GM18951 (cell line): ENCODE results near the gene KRT31.
"Not testable (repeated sequence)": the region's sequence is repeated elsewhere in the genome, so short reads cannot be mapped to it uniquely, and the experiment has no call there.

Experiments
- POLR2A ChIP-seq: IDR thresholded peaks from 4 replicates; pipeline ENCODE4 v1.6.1; 2011; ENCODE audit warnings: mild to moderate bottlenecking; ENCODE audit not compliant: insufficient read length, insufficient read depth; ENCODE audit errors: extremely low read depth
- in situ Hi-C: fragments of 300-500 bp; cut with MboI; formaldehyde crosslinking; loops from one replicate; pipeline ENCODE4 v1.12.0; 2022; ENCODE audit warnings: low sequenced_read_pairs, mixed read lengths, inconsistent platforms; ENCODE audit not compliant: unreplicated experiment

KRT31 gene

DNA sequence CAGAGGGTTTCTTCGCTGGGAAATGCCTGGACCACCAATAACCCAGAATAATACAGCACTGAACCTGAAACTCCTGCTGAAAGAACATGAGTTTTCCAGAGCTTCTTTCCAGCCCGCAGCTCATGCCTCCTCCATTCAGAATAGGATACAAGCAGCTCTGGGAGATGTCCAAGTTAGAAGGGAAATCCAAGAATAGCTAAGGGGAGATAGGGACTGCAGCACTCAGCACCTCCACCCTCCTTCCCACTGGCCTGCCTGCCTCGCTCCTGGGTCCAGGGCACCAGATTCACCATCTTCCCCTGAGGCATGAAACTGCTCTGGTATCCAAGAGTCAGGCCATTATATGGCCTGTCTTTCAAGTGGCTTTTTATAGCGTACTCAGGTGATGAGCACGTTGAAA, 4.1 kb downstream of the KRT31 start:
- in situ Hi-C loops: loop anchor here (10.0 kb wide), 1 partner anchor 108 kb away; no protein-coding TSS in a partner anchor
- no peak for TF ChIP-seq POLR2A

GRCh38 chr17:41392278-41392677, 5.1 kb downstream of the KRT31 start:
- no peak for TF ChIP-seq POLR2A
- in situ Hi-C loops: loop anchor here (10.0 kb wide), 1 partner anchor 107 kb away; no protein-coding TSS in a partner anchor

GRCh38 chr17:41391535-41391934, 5.9 kb downstream of the KRT31 start:
- in situ Hi-C loops: loop anchor here (10.0 kb wide), 1 partner anchor 107 kb away; no protein-coding TSS in a partner anchor
- no peak for TF ChIP-seq POLR2A

DNA sequence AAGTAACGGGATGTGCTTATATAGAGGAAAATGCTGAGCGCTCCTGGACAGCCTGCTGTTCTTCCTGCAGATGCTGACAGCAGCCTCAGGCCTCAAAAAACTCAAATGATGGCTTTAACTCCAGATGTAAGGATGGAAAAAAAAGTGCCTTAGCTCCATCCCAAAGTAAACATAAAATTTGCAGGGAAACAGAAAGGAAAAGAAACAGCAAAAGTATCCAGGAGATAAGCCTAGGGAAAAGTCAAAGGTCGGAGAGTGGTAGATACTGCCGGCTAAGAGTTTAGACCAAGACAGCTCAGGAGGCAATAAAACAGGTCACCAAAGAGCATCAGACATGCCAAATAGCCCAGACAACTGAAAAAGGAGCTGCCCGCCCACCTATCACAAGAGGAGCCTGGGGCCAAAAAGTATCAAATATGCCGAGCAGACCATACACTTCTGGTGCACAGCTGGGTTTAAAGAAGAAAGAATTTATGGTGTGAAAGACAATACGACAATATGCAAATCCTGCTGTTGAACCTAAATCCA, 6.9 kb downstream of the KRT31 start:
- TF ChIP-seq POLR2A: no peak
- in situ Hi-C loops: loop anchor here (10.0 kb wide), 1 partner anchor 106 kb away; no protein-coding TSS in a partner anchor

- in situ Hi-C loops: no loop called here
- no peak for TF ChIP-seq POLR2A
Observed at GRCh38 chr17:41387670-41388069, 9.7 kb downstream of the KRT31 start.

DNA sequence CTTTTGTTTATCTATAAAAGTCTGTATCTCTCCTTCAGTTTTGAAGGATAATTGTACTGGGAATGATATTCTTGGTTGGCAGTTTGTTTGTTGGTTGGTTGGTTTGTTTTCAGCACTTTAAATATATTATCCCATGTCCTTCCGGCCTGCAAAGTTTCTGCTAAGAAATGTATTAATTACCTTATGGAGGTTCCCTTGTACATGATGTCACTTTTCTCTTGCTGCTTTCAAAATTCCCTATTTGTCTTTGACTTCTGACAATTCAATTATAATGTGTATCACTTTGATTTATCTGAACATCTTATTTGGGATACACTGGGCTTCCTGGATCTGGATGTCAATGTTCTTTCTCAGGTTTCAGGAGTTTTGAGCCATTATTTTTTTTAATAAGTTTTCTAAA, 11.2 kb downstream of the KRT31 start:
- in situ Hi-C loops: no loop called here
- TF ChIP-seq POLR2A: no peak

DNA sequence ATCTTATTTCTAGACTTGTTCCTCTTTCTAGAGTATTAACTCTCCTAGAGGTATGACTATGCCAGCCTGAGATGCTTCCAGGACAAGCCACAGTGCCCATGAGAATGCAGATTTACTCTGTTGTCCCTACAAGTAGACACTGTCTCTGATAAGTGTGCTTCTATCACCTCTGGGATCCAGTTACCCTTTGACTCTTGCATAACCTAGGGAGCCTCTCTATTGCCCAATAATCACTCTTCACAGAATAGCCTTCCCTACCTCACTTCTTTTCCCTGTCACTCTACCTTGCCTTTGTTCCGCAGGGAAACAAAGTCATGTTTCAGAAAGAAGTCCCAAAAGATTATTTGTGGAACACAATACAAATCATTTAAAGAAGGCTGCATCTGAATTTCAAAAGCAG, 13.7 kb downstream of the KRT31 start:
- in situ Hi-C loops: no loop called here
- no peak for TF ChIP-seq POLR2A

DNA sequence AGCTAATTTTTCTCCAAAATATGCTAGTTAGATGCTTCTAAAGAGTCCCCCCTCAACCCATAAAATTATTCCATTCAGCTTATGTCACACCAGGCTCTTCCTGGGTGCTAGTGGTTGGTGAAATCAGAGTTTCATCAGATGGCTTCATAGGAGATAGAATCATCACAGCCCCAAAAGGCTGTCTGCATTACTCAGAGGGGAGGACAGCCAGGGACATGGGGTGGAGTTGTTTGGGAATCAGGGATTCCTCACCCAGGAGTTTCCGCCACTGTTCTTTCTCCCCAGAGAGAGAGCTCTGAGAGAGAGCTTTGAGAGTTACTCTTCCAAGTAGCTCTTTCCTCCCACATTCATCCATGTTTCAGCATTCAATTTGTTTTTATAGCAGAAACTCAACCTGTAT, 15.0 kb downstream of the KRT31 start:
- in situ Hi-C loops: no loop called here
- TF ChIP-seq POLR2A: no peak

GRCh38 chr17:41381943-41382342, 15.5 kb downstream of the KRT31 start, which contains the start of gene KRT34:
Gene KRT34, minus strand, starts transcription at chr17:41382306. Its CDS starts 60 bp downstream, at chr17:41382246.
- in situ Hi-C loops: not testable (repeated sequence)

- in situ Hi-C loops: not testable (repeated sequence)
Observed at GRCh38 chr17:41380091-41380490, 17.3 kb downstream of the KRT31 start.

DNA sequence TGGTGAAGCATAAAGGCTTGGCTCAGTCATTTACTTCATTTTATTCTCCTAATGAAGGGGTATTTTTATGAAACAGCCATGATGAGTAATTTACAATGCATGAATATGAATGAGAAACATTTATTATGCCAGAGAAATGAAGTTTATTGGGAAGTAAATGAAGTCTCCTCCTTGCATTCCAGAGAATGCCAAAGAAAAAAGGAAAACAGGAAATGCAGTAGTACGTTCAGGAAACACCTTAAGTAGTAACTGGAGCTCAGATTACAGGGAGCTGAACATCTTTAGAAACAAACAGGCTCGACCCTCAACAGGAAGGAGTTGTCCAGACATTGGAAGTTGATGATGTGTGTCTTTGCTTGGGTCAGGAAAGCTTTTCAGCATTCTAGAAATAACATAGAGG, 19.9 kb downstream of the KRT31 start:
- no peak for TF ChIP-seq POLR2A
- in situ Hi-C loops: no loop called here

- TF ChIP-seq POLR2A: no peak
- in situ Hi-C loops: no loop called here
Observed at GRCh38 chr17:41369713-41370112, 27.7 kb downstream of the KRT31 start, which contains the start of gene KRT33B. Gene KRT33B, minus strand, starts transcription at chr17:41369813. Its CDS starts 63 bp downstream, at chr17:41369750.

DNA sequence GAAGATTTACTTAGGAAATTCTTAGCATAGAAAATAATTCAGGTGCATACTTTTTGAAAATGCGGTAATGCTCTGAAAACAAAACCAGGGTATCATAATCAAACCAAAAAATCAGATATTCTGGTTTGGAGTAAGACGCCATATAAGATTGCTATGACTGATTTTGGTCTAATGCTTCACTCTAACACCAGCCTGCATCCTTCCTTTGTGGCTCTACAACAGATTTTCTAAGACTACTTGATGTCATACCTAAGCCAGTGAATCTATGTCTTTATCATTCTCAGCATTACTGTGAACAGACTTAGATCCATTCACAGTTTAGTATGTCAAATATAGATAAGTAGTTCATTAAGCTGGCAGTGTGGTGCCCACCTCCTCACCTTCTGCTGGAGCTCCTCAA, 28.4 kb downstream of the KRT31 start:
- TF ChIP-seq POLR2A: no peak
- in situ Hi-C loops: no loop called here

- in situ Hi-C loops: no loop called here
- no peak for TF ChIP-seq POLR2A
Observed at GRCh38 chr17:41367426-41368075, 29.9 kb downstream of the KRT31 start.

- in situ Hi-C loops: no loop called here
- TF ChIP-seq POLR2A: no peak
Observed at GRCh38 chr17:41366070-41366469, 31.3 kb downstream of the KRT31 start.

DNA sequence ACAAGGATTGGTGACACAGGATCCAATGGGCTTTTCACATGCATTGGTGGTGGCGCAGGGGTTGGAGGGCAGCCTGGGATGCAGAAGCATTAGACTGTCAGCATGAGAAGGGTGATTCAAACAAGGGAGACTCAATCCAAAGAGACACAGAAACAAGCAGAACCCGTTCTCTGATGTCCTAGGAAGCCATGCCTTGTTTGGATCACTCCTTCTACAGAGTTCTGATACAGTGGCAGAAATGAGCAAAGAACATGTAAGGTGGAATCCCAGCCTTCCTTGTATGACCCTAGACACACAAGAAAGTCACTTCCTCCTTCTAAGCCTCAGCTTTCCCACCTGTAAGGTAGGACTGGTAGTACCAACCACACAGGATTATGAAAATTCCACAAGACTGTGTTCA, 33.5 kb downstream of the KRT31 start:
- TF ChIP-seq POLR2A: no peak
- in situ Hi-C loops: no loop called here
